HCT116 (cell line): ENCODE measurements around the gene NFATC1. TPM values are rescaled to one million over a fixed set of nuclear protein-coding genes. Genes with fewer than 3 reads are reported as not detected.
A peak's percentile ranks its signal among the peaks of the same experiment; 100 is the strongest.

Source experiments
- ATAC-seq: fragments of 200-7000 bp; cut with Tn5 transposase; 2 replicates; pipeline ENCODE4 v1.9.1; 2020; ENCODE audit warnings: mild to moderate bottlenecking, moderate library complexity
- BruUV-seq: library from RNA; stranded (reverse); fragments of 400-500 nt; replicated peaks from 2 replicates; lab custom pipeline; 2021; lab: Mats Ljungman, UMichigan
- CTCF ChIA-PET: fragments of 300-600 bp; sonication (Branson Sonifier 250); formaldehyde crosslinking; loops from one replicate; lab custom pipeline; 2021; ENCODE audit warnings: antibody characterized with exemption; lab: Charles Lee
- POLR2A ChIA-PET: fragments of 300-600, 350-600 bp; sonication (Branson Sonifier 250); formaldehyde crosslinking; loops from one replicate; lab custom pipeline; 2021; ENCODE audit warnings: antibody characterized with exemption; lab: Charles Lee
- RAD21 ChIA-PET, 2 experiments: fragments of 300-600 bp; sonication (Branson Sonifier 250); formaldehyde crosslinking; loops; one replicate each; lab custom pipeline; 2023; ENCODE audit warnings: low total read pairs in 2 of 2; ENCODE audit not compliant: uncharacterized antibody in 2 of 2, unreplicated experiment in 2 of 2, low non-redundant PET in 1 of 2; lab: Charles Lee
- DNase-seq: peaks from one replicate; pipeline ENCODE4 v3.0.0-alpha.2; 2010; ENCODE audit warnings: low read depth, low spot score
- H2AFZ ChIP-seq: fragments of 200-600 bp; shearing (Covaris generic), sonication (generic); 2 replicates; pipeline ENCODE4 v1.6.1; 2017; ENCODE audit warnings: low read depth, mixed run types, mixed read lengths, antibody characterized with exemption, low read length; ENCODE audit not compliant: poor library complexity, severe bottlenecking
- H3K27ac ChIP-seq: 2 replicates; pipeline ENCODE4 v1.5.1; 2012; ENCODE audit warnings: low read depth, low read length
- H3K27me3 ChIP-seq: fragments of 200-600 bp; sonication (generic); 2 replicates; pipeline ENCODE4 v1.6.1; 2016; ENCODE audit warnings: mixed run types, low read length, mixed read lengths; ENCODE audit not compliant: insufficient read depth
- H3K36me3 ChIP-seq, 2 experiments: fragments of 200-500 bp in 1 of 2; fragments of 200-600 bp in 1 of 2; sonication (Bioruptor generic) in 1 of 2; sonication (generic) in 1 of 2; 2 replicates each; pipeline versions ENCODE4 v1.5.1 to v1.6.1; 2014 to 2016; ENCODE audit warnings: low read length in 2 of 2, inconsistent platforms in 1 of 2, mixed read lengths in 1 of 2, mixed run types in 1 of 2; ENCODE audit not compliant: insufficient read depth in 2 of 2, control insufficient read depth in 1 of 2
- H3K4me1 ChIP-seq, 2 experiments: fragments of 200-600 bp in 1 of 2; sonication (generic) in 1 of 2; 2 replicates each; pipeline versions ENCODE4 v1.5.1 to v1.6.1; 2012 to 2017; ENCODE audit warnings: low read length in 2 of 2, inconsistent platforms in 1 of 2, mild to moderate bottlenecking in 1 of 2, mixed read lengths in 1 of 2, mixed run types in 1 of 2, moderate library complexity in 1 of 2; ENCODE audit not compliant: insufficient read depth in 2 of 2, control insufficient read depth in 1 of 2
- H3K4me2 ChIP-seq: fragments of 200-600 bp; sonication (generic); 2 replicates; pipeline ENCODE4 v1.6.1; 2017; ENCODE audit warnings: mixed run types, low read length, mixed read lengths
- H3K4me3 ChIP-seq, 2 experiments: fragments of 200-600 bp in 1 of 2; sonication (generic) in 1 of 2; replicated peaks in 1 of 2; 2 replicates each; pipeline ENCODE4 v1.5.1; 2011 to 2016; ENCODE audit warnings: low read length in 2 of 2, control low read depth in 1 of 2, low read depth in 1 of 2, mild to moderate bottlenecking in 1 of 2, mixed read lengths in 1 of 2, mixed run types in 1 of 2
- H3K79me2 ChIP-seq: fragments of 200-600 bp; sonication (generic); 2 replicates; pipeline ENCODE4 v1.6.1; 2017; ENCODE audit warnings: mild to moderate bottlenecking, mixed run types, low read length, moderate library complexity, mixed read lengths; ENCODE audit not compliant: insufficient read depth
- H3K9ac ChIP-seq: fragments of 200-600 bp; sonication (generic); 2 replicates; pipeline ENCODE4 v1.6.1; 2016; ENCODE audit warnings: low read length, mixed read lengths
- H3K9me2 ChIP-seq: fragments of 200-600 bp; sonication (generic), shearing (Covaris generic); 2 replicates; pipeline ENCODE4 v1.6.1; 2017; ENCODE audit warnings: mixed run types, mild to moderate bottlenecking, moderate library complexity; ENCODE audit not compliant: insufficient read depth
- H3K9me3 ChIP-seq, 2 experiments: fragments of 200-500 bp in 1 of 2; fragments of 200-600 bp in 1 of 2; sonication (Bioruptor generic) in 1 of 2; sonication (generic) in 1 of 2; 2 replicates each; pipeline ENCODE4 v1.6.1; 2014 to 2017; ENCODE audit warnings: low read length in 2 of 2, mixed read lengths in 2 of 2, inconsistent platforms in 1 of 2, low read depth in 1 of 2, mild to moderate bottlenecking in 1 of 2, mixed run types in 1 of 2, moderate library complexity in 1 of 2; ENCODE audit not compliant: control insufficient read depth in 1 of 2, insufficient read depth in 1 of 2
- H4K20me1 ChIP-seq: fragments of 200-600 bp; sonication (generic), shearing (Covaris generic); 2 replicates; pipeline ENCODE4 v1.6.1; 2017; ENCODE audit warnings: mixed run types, mild to moderate bottlenecking, moderate library complexity; ENCODE audit not compliant: insufficient read depth
- CBX3 ChIP-seq: IDR thresholded peaks from 2 replicates; pipeline ENCODE4 v1.6.1; 2012; ENCODE audit warnings: low read depth
- EZH2 ChIP-seq: fragments of 200-600 bp; sonication (generic); IDR thresholded peaks from 2 replicates; pipeline ENCODE4 v1.6.1; 2017; ENCODE audit warnings: antibody characterized with exemption, mixed run types
- JUND ChIP-seq: IDR thresholded peaks from 2 replicates; pipeline ENCODE4 v1.6.1; 2012
- POLR2A ChIP-seq: IDR thresholded peaks from 2 replicates; pipeline ENCODE4 v1.7.0; 2011; ENCODE audit warnings: borderline replicate concordance; ENCODE audit not compliant: insufficient read depth, insufficient read length; ENCODE audit errors: extremely low read depth
- POLR2AphosphoS5 ChIP-seq: IDR thresholded peaks from 2 replicates; pipeline ENCODE4 v1.6.1; 2011; ENCODE audit warnings: mild to moderate bottlenecking, low read depth, low read length, moderate library complexity
- SIN3A ChIP-seq: IDR thresholded peaks from 2 replicates; pipeline ENCODE4 v1.6.1; 2012; ENCODE audit warnings: low read depth
- intact Hi-C: fragments of 100-400 bp; cut with micrococcal nuclease; formaldehyde crosslinking; loops from 2 replicates; pipeline ENCODE4 v1.10.0; 2022
- total RNA-seq: library from RNA; stranded (reverse); gene quantifications from one replicate; pipeline ENCODE4 v1.2.1, GENCODE V29; 2021; ENCODE audit not compliant: unreplicated experiment
- TF ChIP-seq, protein P1 (sequence below), 3 experiments: fragments of 200-600 bp in 1 of 3; sonication (generic) in 1 of 3; IDR thresholded peaks in 2 of 3; conservative IDR thresholded peaks in 1 of 3; 2 replicates each; pipeline ENCODE4 v1.5.1; 2012 to 2017; ENCODE audit warnings: low read depth in 2 of 3, low read length in 2 of 3, antibody characterized with exemption in 1 of 3, borderline replicate concordance in 1 of 3, control low read depth in 1 of 3, mild to moderate bottlenecking in 1 of 3, mixed read lengths in 1 of 3, mixed run types in 1 of 3, moderate library complexity in 1 of 3; ENCODE audit not compliant: insufficient read depth in 1 of 3
- TF ChIP-seq, protein P2 (sequence below): IDR thresholded peaks from 2 replicates; pipeline ENCODE4 v1.6.1; 2012; ENCODE audit warnings: low read depth
- TF ChIP-seq, protein P3 (sequence below): IDR thresholded peaks from 2 replicates; pipeline ENCODE4 v1.6.1; 2012

NFATC1 gene
- total RNA-seq, 1 experiment from 2014 or later, result 20.8 TPM

DNA sequence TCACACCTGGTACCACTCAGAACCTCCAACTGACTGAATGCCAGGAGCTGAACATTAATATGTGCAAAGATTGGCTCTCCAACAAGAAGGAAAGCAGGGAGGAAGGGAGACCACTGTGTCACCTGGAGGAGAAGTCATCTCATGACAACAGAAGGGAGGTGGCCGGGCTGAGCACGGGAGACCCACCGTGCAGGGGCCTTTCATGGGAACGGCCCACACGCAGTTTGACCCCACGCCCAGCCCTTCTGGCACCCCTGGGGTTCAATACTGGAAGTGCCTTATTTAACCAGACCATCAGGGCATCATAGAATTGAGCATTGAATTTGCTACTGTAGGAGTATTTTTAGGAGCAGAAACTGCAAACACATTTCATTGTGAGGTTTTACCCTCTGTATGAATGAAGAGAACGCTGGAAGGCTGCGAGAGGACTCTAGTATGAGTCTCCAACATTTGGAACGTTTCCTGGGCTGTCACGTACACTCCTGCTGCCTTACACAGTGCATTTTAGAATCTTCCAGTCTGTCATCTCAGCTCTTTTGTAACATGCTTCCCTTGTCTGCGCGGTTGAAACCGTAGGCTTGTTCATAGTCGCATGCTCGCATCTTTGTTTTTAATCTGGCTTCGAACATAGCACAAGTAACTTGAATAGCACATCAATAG lies 132.1 kb downstream of the NFATC1 start:
- DNase-seq (no peak), ATAC-seq (no peak)
- Histone ChIP-seq H2AFZ (no peak overlapping the region), H4K20me1 (no peaks in the 10 kb centered on the region), H3K4me3 (no peak overlapping the region), H3K4me2 (no peak overlapping the region), H3K9ac (no peak overlapping the region), H3K27me3 (no peaks in the 10 kb centered on the region), H3K4me1 (no peaks in the 10 kb centered on the region), H3K79me2 (no peaks in the 10 kb centered on the region), H3K9me3 (no peaks in the 10 kb centered on the region), H3K27ac (no peak overlapping the region), H3K36me3 (no peaks in the 10 kb centered on the region), H3K9me2 (no peaks in the 10 kb centered on the region)
- TF ChIP-seq, protein P1, sequence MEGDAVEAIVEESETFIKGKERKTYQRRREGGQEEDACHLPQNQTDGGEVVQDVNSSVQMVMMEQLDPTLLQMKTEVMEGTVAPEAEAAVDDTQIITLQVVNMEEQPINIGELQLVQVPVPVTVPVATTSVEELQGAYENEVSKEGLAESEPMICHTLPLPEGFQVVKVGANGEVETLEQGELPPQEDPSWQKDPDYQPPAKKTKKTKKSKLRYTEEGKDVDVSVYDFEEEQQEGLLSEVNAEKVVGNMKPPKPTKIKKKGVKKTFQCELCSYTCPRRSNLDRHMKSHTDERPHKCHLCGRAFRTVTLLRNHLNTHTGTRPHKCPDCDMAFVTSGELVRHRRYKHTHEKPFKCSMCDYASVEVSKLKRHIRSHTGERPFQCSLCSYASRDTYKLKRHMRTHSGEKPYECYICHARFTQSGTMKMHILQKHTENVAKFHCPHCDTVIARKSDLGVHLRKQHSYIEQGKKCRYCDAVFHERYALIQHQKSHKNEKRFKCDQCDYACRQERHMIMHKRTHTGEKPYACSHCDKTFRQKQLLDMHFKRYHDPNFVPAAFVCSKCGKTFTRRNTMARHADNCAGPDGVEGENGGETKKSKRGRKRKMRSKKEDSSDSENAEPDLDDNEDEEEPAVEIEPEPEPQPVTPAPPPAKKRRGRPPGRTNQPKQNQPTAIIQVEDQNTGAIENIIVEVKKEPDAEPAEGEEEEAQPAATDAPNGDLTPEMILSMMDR (IDR thresholded peaks at IDR 0.05 in 2 of 3, conservative IDR thresholded peaks at IDR 0.05 in 1 of 3; ENCODE audit: borderline replicate concordance in 1 of 3, insufficient read depth in 1 of 3, low read depth in 2 of 3, low read length in 2 of 3), result no peak
- TF ChIP-seq JUND (no peak), CBX3 (no peak), EZH2 (no peak), POLR2A (no peak), SIN3A (no peak), POLR2AphosphoS5 (no peak)
- TF ChIP-seq, protein P2, sequence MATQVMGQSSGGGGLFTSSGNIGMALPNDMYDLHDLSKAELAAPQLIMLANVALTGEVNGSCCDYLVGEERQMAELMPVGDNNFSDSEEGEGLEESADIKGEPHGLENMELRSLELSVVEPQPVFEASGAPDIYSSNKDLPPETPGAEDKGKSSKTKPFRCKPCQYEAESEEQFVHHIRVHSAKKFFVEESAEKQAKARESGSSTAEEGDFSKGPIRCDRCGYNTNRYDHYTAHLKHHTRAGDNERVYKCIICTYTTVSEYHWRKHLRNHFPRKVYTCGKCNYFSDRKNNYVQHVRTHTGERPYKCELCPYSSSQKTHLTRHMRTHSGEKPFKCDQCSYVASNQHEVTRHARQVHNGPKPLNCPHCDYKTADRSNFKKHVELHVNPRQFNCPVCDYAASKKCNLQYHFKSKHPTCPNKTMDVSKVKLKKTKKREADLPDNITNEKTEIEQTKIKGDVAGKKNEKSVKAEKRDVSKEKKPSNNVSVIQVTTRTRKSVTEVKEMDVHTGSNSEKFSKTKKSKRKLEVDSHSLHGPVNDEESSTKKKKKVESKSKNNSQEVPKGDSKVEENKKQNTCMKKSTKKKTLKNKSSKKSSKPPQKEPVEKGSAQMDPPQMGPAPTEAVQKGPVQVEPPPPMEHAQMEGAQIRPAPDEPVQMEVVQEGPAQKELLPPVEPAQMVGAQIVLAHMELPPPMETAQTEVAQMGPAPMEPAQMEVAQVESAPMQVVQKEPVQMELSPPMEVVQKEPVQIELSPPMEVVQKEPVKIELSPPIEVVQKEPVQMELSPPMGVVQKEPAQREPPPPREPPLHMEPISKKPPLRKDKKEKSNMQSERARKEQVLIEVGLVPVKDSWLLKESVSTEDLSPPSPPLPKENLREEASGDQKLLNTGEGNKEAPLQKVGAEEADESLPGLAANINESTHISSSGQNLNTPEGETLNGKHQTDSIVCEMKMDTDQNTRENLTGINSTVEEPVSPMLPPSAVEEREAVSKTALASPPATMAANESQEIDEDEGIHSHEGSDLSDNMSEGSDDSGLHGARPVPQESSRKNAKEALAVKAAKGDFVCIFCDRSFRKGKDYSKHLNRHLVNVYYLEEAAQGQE, result no peak
- TF ChIP-seq, protein P3, sequence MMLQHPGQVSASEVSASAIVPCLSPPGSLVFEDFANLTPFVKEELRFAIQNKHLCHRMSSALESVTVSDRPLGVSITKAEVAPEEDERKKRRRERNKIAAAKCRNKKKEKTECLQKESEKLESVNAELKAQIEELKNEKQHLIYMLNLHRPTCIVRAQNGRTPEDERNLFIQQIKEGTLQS, result no peak
- ChIA-PET CTCF (interaction anchor here (1.1 kb wide), 1 partner anchor 147 kb away, joined by 4 read pairs; no protein-coding TSS in a partner anchor), POLR2A (no interaction called here), RAD21 (no interaction called here)
- BruUV-seq, result TSS peak; percentile 34
- intact Hi-C loops, result loop anchor here (1.0 to 2.0 kb wide), 2 partner anchors 117 to 146 kb away; no protein-coding TSS in a partner anchor
